Stimulated activated CD4-positive, alpha-beta T cell treated with anti-CD3 and anti-CD28 coated beads, Interleukin-4, amount 100 ng/mL, for 24 hours (primary cell): Measurements from ENCODE around the gene FBXW12.

Source experiments
- DNase-seq: peaks from one replicate; pipeline ENCODE4 v3.0.0-alpha.2; 2020

Gene FBXW12

GRCh38 chr3:48436855-48437254 is 64.8 kb downstream of the FBXW12 start:
- no peak for DNase-seq

DNA sequence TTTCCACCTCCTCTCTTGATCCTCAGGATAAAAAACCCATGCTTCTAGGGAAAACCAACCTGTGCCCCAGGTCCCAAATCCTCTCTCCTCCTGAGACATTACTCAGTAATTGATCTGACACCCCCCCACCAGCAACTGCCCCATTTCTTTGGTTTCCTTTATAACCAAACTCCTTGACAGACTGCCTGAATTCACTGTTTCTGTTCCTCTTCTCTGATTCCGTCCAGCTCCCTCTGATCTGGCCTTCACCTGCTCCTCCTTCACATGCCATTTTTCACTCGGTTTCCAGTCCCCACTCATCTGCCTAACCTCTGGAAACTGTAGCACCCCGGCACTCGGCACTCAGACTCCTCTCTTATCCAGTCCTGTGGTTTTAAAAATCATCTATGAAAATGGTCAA is 65.8 kb downstream of the FBXW12 start:
- DNase-seq, result no peak

- peak; percentile 99 for DNase-seq
Observed at GRCh38 chr3:48439820-48440589, 68.0 kb downstream of the FBXW12 start, which contains the start of the genes CCDC51 and TMA7. CCDC51 (minus strand) TSS chr3:48440119; CDS start chr3:48435128, 4,991 bp downstream. TMA7 (plus strand) TSS chr3:48440257; CDS start chr3:48440297, 40 bp downstream.

DNA sequence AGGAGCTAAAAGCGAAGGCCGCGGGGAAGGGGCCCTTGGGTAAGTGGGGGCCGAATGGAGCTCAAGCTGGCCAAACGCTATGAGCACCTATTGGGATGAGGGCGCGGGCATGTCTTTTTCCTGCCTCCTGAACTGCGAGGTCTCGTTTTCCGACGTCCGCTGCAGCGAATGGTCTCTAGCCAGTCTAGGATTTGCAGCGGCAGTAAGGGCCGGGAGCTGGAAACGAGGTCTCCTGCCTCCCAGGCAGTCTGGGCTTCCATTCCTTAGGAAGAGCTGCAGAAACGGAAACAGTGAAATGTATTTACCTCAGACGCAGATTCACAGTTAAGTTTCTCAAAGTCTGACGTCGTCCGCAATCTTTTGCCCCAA is 68.6 kb downstream of the FBXW12 start:
- no peak for DNase-seq

DNA sequence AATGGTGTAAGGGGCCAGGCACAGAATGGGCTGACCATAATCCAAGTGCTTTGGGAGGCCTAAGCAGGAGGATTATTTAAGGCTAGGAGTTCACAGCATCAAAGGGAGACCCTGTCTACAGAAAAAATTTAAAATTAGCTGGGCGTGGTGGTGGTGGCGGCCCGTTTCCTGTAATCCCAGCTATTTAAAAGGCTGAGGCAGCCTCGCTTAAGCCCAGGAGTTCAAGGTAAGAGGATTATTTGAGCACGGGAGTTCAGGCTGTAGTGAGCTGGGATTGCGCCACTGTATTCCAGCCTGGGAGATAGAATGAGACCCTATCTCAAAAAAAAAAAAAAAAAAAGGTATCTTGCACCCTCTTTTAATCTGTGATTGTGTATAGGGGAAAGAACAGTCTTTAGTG is 69.9 kb downstream of the FBXW12 start:
- no peak for DNase-seq
